Astrocyte of the spinal cord (primary cell): ENCODE data around the gene ELFN2.

ENCODE experiments used
- DNase-seq: peaks from one replicate; pipeline ENCODE4 v3.0.0; 2011; ENCODE audit warnings: low read depth, low spot score
- H3K4me3 ChIP-seq: 2 replicates; pipeline ENCODE4 v1.5.1; 2011; ENCODE audit warnings: low read depth, mild to moderate bottlenecking, low read length, moderate library complexity
- CTCF ChIP-seq: IDR thresholded peaks from 2 replicates; pipeline ENCODE4 v1.5.1; 2012; ENCODE audit warnings: low read depth, mild to moderate bottlenecking, low read length, inconsistent platforms
- in situ Hi-C: cut with HindIII; loops from 2 replicates; pipeline ENCODE4 v1.10.0; 2017; ENCODE audit warnings: low sequenced_read_pairs

Gene ELFN2

GRCh38 chr22:37371911-37372310 lies 55.4 kb downstream of the ELFN2 start:
- no peak for TF ChIP-seq CTCF
- in situ Hi-C loops: no loop called here
- no peak for DNase-seq
- H3K4me3 ChIP-seq: no peak overlapping the region

GRCh38 chr22:37371491-37371890 lies 55.8 kb downstream of the ELFN2 start:
- no peak for TF ChIP-seq CTCF
- DNase-seq: no peak
- in situ Hi-C loops: no loop called here
- no peak overlapping the region for H3K4me3 ChIP-seq

GRCh38 chr22:37370306-37370979 lies 56.8 kb downstream of the ELFN2 start:
- no peak for TF ChIP-seq CTCF
- DNase-seq: no peak

GRCh38 chr22:37369483-37369882 lies 57.8 kb downstream of the ELFN2 start:
- H3K4me3 ChIP-seq: no peak overlapping the region
- no peak for DNase-seq
- TF ChIP-seq CTCF: no peak
- in situ Hi-C loops: no loop called here

More at GRCh38 chr22:37370306-37370979, 56.8 kb downstream of the ELFN2 start:
- in situ Hi-C loops: no loop called here
- no peak overlapping the region for H3K4me3 ChIP-seq

GRCh38 chr22:37368058-37368457 lies 59.2 kb downstream of the ELFN2 start:
- in situ Hi-C loops: no loop called here
- DNase-seq: no peak
- TF ChIP-seq CTCF: no peak
- H3K4me3 ChIP-seq: no peak overlapping the region

- in situ Hi-C loops: no loop called here
- no peak for DNase-seq
- no peak overlapping the region for H3K4me3 ChIP-seq
- no peak for TF ChIP-seq CTCF
Observed at GRCh38 chr22:37366601-37367000, 60.7 kb downstream of the ELFN2 start.
